ENCODE results near the gene SLC13A4.
"Not testable (repeated sequence)": the region's sequence is repeated elsewhere in the genome, so short reads cannot be mapped to it uniquely, and the experiment has no call there.

The SLC13A4 gene

GRCh38 chr7:135645296-135645904 is 82.6 kb downstream of the SLC13A4 start:
- no peak overlapping the region for H3K4me3 ChIP-seq (ENCODE audit: low read depth, low read length)
- DNase-seq (ENCODE audit: low read depth) = no peak

- DNase-seq (ENCODE audit: low read depth) = no peak
- no peak overlapping the region for H3K4me3 ChIP-seq (ENCODE audit: low read depth, low read length)
These were observed 83.3 kb downstream of the SLC13A4 start for GRCh38 chr7:135644729-135645128.

GRCh38 chr7:135644154-135644553 is 83.8 kb downstream of the SLC13A4 start:
- DNase-seq (ENCODE audit: low read depth) = no peak
- H3K4me3 ChIP-seq (ENCODE audit: low read depth, low read length) = no peak overlapping the region

- DNase-seq (ENCODE audit: low read depth); H3K4me3 ChIP-seq (ENCODE audit: low read depth, low read length): not testable (repeated sequence)
These were observed 88.3 kb downstream of the SLC13A4 start for GRCh38 chr7:135639690-135640089.

- no peak for DNase-seq (ENCODE audit: low read depth)
- H3K4me3 ChIP-seq (ENCODE audit: low read depth, low read length) = no peak overlapping the region
These were observed 93.7 kb downstream of the SLC13A4 start for GRCh38 chr7:135634191-135634878.

Measured in skeletal muscle cell (primary cell).